NCI-H748 treated with DMSO at 0.1 percent for 48 hours (cell line): Measurements from ENCODE around the gene WDR45.

ENCODE experiments used
- DNase-seq: peaks from one replicate; lab custom pipeline; 2025; lab: John Stamatoyannopoulos, UW

WDR45 gene

DNA sequence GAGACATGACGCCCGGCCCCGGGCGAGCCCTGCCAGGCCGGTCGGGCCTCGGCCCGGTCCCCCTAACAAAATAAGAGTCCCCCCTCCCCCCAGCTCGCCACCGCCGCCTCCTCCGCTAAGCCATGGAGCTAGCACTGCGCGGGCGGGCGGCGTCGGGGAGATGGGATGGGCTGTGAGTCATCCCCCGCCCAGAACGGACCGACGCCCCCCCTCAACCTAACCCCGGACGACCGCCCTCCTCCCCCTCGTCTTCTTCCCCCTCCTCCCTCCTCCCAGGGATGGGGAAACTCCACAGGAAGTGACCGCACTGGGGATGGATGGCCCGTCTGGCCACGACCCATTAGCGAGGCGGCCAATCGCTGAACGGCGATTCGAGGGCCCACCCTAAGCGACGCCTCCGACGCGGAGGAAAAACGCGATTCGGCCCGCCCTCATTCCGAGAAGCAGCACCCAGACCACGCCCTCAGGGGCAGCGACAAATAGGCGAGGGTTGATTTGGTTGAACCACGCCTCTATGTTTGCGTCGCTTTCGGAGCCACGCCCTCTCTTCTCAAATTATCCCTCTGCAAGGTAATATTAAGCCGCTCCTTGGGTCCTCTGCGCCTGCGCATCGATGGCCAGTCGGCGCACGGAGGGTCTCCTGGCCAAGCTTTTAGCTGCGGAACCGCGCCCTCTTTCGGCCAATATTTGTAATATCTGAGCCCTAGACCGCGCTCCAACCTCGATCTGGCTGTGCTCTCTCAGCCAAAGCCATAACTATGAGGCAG lies 36.3 kb downstream of the WDR45 start, which contains the start of gene TFE3:
TFE3 (minus strand) TSS at position 138 of the 767 bp plus-strand sequence; CDS start at position 7, 131 bp downstream.
- DNase-seq: peak; percentile 94

DNA sequence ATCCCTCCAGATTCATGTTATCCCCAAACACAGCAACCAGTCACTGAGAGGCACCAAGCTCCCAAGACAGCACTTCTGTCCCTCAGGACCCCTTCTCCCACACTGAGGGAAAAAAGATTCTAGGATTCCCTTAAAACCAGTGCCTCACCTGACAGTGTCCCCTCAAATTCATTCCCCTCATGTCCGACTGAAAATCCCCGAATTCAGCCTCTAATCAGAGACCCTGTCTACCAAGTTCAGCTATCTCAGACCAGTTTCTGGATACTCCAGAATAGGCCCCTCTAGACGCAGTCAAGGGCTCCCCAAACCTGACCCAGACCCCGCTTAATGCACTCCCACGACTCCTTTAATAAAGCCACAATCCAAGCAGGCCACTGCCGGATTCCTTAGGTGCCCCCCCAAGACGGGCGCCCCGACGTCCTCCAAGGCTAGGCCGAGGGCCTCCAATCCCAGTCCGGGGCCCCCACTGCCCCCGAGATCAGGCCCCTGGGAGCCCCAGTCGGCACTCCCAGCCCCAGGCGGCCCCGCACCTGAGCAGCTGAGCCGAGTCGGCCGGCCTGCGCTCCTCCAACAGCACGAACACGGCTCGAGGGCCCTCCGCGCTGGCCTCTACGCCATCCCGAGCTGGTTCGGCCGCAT lies 37.0 kb downstream of the WDR45 start:
- DNase-seq: no peak

DNA sequence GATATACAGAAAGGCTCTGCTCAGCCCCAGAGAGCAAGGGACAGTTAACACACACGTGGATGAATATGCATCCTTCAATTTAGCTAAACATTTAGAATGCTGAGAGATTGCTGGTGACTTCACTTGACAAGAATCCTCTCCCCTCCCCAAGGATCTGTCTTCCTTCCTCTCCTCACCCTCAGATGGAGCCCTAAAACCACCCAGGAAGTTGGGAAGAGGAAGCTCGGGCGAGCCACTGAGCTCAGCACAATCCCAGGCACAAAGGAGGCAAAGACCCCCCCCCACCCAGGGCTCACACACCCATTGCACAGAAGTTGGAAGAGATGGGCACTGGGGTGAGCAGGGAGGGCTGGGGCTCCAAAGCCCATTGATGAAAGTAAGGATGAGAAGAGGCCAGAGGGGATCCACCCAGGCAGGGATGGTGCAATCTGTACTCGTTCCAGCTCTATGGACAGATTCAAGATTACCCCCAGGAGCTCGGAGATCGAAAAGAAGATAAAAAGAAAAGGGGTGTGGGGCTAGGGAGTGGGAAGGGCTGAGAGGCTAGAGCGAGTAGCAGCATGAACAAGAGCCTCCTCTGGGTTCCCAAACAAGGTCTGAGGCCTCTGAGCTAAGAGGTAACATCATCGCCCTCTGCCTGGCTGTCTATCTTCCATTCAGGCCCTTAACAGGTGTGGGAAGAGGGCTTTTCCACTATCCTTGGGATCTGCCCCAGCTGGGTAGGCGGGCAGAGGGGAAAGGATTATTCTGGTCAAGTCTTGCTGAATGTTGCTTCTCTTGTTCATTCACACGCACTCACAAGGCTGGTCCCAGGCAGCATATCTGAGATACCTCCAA lies 37.7 kb downstream of the WDR45 start:
- no peak for DNase-seq

DNA sequence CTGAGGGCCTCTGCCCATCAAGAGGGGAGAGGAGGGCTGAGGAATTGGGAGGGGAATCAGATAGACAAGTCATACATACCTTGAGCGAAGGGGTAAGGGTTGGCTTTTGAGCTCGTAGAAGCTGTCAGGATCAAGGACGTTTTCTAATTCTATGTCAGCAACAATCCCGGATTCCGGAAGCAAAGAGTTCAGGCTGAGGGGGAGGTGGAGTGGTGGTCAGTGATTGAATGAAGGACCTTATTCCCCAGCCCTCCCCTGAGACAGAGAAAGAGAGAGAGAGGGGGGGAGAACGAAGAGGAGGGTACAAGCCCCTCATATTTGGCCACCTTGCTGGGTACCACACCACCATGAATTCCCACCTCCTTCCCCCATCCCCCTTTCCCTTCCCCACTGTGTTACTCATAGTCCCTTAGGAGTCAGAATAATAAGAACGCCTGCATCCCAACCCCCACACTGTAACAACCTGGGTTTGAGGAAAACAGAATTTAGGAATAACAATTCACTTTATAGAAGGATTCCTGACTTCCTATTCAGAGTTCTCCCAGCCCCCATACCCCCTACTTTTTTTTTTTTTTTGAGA lies 39.2 kb downstream of the WDR45 start:
- DNase-seq: no peak

DNA sequence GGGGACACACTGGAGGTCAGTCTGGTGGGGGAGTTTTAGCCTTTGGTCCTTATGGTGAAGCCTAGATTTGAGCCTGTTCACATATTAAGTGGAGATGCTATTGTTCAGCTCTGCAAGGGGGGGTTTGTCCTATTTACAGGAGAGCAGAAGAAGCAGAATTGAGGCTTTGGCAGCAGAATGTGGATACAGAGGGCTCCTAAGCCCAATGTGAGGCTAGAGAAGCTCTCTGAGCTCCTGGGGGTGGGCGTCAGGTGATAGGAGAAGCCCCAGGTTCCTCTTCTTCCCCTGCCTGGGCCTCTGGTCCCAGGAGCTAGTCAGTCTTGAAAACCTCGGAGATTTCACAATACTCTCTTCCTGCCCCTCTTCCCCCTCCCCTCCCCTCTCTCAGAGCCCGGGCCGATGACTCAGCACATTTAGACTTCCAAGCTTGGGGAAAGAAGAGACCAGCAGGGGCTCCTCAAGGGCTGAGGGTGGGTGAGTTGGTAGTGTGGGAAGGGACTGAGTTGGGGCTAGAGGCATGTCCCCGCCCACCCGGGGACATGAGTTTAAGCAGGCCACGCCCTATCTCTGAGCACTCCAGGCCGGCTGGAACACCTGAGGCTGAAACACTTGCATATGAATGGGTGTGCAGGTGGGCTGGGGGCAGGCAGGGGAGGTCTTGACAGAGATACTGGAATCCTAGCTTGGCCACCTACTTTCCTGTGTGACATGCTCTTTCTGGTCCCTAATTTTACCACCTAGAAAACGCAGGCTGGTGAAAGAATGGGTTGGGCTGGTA lies 39.9 kb downstream of the WDR45 start:
- no peak for DNase-seq

DNA sequence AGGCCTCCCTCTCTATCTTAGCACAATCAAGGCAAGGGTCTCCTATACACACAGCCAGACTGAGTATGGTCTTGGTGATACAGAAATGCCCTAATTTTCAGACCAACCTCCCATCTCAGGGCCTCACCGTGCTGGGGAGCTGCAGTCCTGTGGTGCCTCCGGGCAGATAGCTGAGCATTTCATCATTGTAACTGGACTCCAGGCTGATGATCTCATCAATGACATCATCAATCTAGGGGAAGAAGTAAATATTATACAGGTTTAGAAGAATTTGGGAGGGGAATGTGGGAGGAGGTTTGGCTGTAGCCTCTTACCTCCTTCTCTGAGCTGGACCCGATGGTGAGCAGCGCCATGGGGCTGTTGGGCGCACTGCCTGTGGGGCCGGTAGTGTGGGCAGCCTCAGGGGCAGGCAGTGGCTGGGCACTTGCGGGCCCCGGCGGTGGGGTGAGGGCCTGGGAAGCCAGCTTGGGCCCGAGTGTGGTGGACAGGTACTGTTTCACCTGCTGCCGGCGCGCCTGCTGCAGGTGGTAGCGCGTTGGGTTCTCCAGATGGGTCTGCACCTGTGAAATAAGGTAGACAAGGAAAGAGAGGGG lies 41.7 kb downstream of the WDR45 start:
- no peak for DNase-seq

DNA sequence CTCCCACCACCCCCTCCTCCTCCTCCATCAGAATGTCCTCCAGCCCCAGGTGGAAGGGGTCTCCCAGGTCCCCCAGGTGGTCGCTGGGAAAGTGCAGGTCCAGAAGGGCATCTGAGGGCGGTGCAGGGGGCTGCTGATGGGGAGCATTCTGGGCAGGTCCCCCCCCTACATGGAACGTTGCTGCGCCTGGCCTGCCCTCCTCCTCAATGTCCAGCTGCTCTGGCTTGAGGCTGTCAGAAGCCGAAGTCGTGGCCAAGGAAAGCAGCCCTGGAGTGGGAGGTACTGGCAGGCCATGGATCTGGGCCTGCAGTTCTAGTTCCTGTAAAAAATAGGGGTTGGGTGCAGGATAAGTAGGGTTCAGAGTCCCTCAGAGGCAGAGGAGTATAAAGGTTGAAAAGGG lies 49.4 kb downstream of the WDR45 start:
- no peak for DNase-seq

DNA sequence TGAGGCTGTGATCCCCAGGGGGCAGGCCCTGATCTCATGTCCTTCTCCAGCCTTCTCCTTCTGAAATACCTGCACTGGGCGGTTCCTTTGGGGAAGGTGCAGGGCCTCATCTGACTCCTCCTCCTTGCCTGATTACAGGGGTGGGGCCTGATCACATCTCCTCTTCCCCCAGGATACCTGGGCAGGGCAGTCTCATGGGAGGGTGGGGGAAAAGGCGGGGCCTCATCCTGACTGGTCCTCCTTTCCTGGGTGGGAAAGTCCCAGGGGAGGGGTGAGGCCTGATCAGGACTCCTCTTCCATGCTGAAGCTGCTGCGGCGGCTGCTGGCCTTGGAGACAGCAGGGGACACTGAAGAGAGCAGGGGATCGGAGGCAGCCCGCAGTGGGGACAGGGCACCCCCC lies 49.8 kb downstream of the WDR45 start:
- no peak for DNase-seq
